ENCODE measurements around the gene CHIT1. TPM values are rescaled to one million over a fixed set of nuclear protein-coding genes. Genes with fewer than 3 reads are reported as not detected.
"Not testable (repeated sequence)": the region's sequence is repeated elsewhere in the genome, so short reads cannot be mapped to it uniquely, and the experiment has no call there.

Gene CHIT1
- total and polyA plus RNA-seq, 10 donors = 2.0 to 165 (median 6.7) TPM

- Histone ChIP-seq H3K36me3 (no peaks in the 10 kb centered on the region), H3K9me3 (no peaks in the 10 kb centered on the region), H3K4me3 (no peak overlapping the region), H3K27ac (no peak overlapping the region), H3K27me3 (replicated peaks in 1 of 7) (peaks cover 0 to 6% (median 0%) of the 10 kb centered on the region in 7 donors), H3K4me1 (peaks cover 5 to 30% (median 11%) of the 10 kb centered on the region in 6 donors)
- 69 to 80% (median 71%) methylated on average over 9 to 10 of the region's 10 CpGs for WGBS, 5 donors
- intact Hi-C loops (cut with DNase I; ENCODE audit: low total_unique reads) = no loop called here
- DNase-seq = peak; percentile 32
- TF ChIP-seq POLR2A (IDR thresholded peaks at IDR 0.05) = no peak
- TF ChIP-seq, protein P1, sequence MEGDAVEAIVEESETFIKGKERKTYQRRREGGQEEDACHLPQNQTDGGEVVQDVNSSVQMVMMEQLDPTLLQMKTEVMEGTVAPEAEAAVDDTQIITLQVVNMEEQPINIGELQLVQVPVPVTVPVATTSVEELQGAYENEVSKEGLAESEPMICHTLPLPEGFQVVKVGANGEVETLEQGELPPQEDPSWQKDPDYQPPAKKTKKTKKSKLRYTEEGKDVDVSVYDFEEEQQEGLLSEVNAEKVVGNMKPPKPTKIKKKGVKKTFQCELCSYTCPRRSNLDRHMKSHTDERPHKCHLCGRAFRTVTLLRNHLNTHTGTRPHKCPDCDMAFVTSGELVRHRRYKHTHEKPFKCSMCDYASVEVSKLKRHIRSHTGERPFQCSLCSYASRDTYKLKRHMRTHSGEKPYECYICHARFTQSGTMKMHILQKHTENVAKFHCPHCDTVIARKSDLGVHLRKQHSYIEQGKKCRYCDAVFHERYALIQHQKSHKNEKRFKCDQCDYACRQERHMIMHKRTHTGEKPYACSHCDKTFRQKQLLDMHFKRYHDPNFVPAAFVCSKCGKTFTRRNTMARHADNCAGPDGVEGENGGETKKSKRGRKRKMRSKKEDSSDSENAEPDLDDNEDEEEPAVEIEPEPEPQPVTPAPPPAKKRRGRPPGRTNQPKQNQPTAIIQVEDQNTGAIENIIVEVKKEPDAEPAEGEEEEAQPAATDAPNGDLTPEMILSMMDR (IDR thresholded peaks at IDR 0.05 in 8 of 11, conservative IDR thresholded peaks at IDR 0.05 in 3 of 11) = no peak
- TF ChIP-seq POLR2AphosphoS5 (IDR thresholded peaks at IDR 0.05) = no peak
These were observed 34.0 kb upstream of the CHIT1 start for GRCh38 chr1:203263496-203263895.

- peaks cover 0 to 12% (median 0%) of the 10 kb centered on the region in 7 donors for H3K27me3 ChIP-seq (replicated peaks in 1 of 7)
- H3K27ac ChIP-seq; intact Hi-C loops (cut with DNase I; ENCODE audit: low total_unique reads); H3K36me3 ChIP-seq; H3K4me3 ChIP-seq; DNase-seq; H3K4me1 ChIP-seq: not testable (repeated sequence)
- 84 to 94% (median 89%) methylated on average over 7 to 9 of the region's 9 CpGs for WGBS, 5 donors
- peaks cover 0 to 19% (median 8%) of the 10 kb centered on the region in 8 donors for H3K9me3 ChIP-seq
These were observed 27.2 kb upstream of the CHIT1 start for GRCh38 chr1:203256636-203257035.

GRCh38 chr1:203254782-203255181 lies 25.3 kb upstream of the CHIT1 start:
- H3K4me1 ChIP-seq; intact Hi-C loops (cut with DNase I; ENCODE audit: low total_unique reads); H3K4me3 ChIP-seq; DNase-seq; H3K36me3 ChIP-seq; H3K27ac ChIP-seq: not testable (repeated sequence)
- peaks cover 0 to 12% (median 0%) of the 10 kb centered on the region in 7 donors for H3K27me3 ChIP-seq (replicated peaks in 1 of 7)
- peaks cover 0 to 19% (median 8%) of the 10 kb centered on the region in 8 donors for H3K9me3 ChIP-seq

- intact Hi-C loops (cut with DNase I; ENCODE audit: low total_unique reads) = no loop called here
- Histone ChIP-seq H3K36me3 (no peaks in the 10 kb centered on the region), H3K27me3 (replicated peaks in 1 of 7) (peaks cover 0 to 12% (median 0%) of the 10 kb centered on the region in 7 donors), H3K9me3 (peaks cover 0 to 21% (median 8%) of the 10 kb centered on the region in 8 donors), H3K4me3 (no peak overlapping the region), H3K27ac (no peak overlapping the region), H3K4me1 (no peaks in the 10 kb centered on the region)
- no peak for TF ChIP-seq POLR2A (IDR thresholded peaks at IDR 0.05)
- no peak for TF ChIP-seq POLR2AphosphoS5 (IDR thresholded peaks at IDR 0.05)
- TF ChIP-seq, protein P1 (IDR thresholded peaks at IDR 0.05 in 8 of 11, conservative IDR thresholded peaks at IDR 0.05 in 3 of 11) = no peak
- 79 to 89% (median 81%) methylated on average over 3 of the region's 3 CpGs for WGBS, 5 donors
- no peak for DNase-seq
These were observed 23.2 kb upstream of the CHIT1 start for GRCh38 chr1:203252678-203253077.

GRCh38 chr1:203251466-203251865 lies 22.0 kb upstream of the CHIT1 start:
- H3K27ac ChIP-seq = no peak overlapping the region
- intact Hi-C loops (cut with DNase I; ENCODE audit: low total_unique reads) = no loop called here
- 87 to 99% (median 95%) methylated on average over 2 of the region's 2 CpGs for WGBS, 5 donors
- no peaks in the 10 kb centered on the region for H3K4me1 ChIP-seq
- DNase-seq = no peak
- peaks cover 0 to 21% (median 8%) of the 10 kb centered on the region in 8 donors for H3K9me3 ChIP-seq
- peaks cover 0 to 2% (median 0%) of the 10 kb centered on the region in 7 donors for H3K27me3 ChIP-seq (replicated peaks in 1 of 7)
- H3K4me3 ChIP-seq = no peak overlapping the region
- TF ChIP-seq POLR2A (IDR thresholded peaks at IDR 0.05) (no peak), POLR2AphosphoS5 (IDR thresholded peaks at IDR 0.05) (no peak)
- TF ChIP-seq, protein P1 (IDR thresholded peaks at IDR 0.05 in 8 of 11, conservative IDR thresholded peaks at IDR 0.05 in 3 of 11) = no peak
- no peaks in the 10 kb centered on the region for H3K36me3 ChIP-seq
